ENCODE data around the gene WDFY1.
"Not testable (repeated sequence)": the region's sequence is repeated elsewhere in the genome, so short reads cannot be mapped to it uniquely, and the experiment has no call there.

The WDFY1 gene

GRCh38 chr2:223947711-223948205 lies 2.6 kb upstream of the WDFY1 start:
- TF ChIP-seq CTCF (IDR thresholded peaks at IDR 0.05; ENCODE audit: low read depth, low read length): no peak
- no peak overlapping the region for H3K4me3 ChIP-seq (ENCODE audit: low read depth, low read length)

GRCh38 chr2:223945755-223946154 lies 620 bp upstream of the WDFY1 start:
- no peak for TF ChIP-seq CTCF (IDR thresholded peaks at IDR 0.05; ENCODE audit: low read depth, low read length)
- H3K4me3 ChIP-seq (ENCODE audit: low read depth, low read length): peak overlapping the region; percentile 88

- H3K4me3 ChIP-seq (ENCODE audit: low read depth, low read length): peak overlapping the region; percentile 88
- no peak for TF ChIP-seq CTCF (IDR thresholded peaks at IDR 0.05; ENCODE audit: low read depth, low read length)
Observed at GRCh38 chr2:223944166-223944702, 901 bp downstream of the WDFY1 start.

GRCh38 chr2:223943561-223944008 lies 1.6 kb downstream of the WDFY1 start:
- peak overlapping the region; percentile 88 for H3K4me3 ChIP-seq (ENCODE audit: low read depth, low read length)
- TF ChIP-seq CTCF (IDR thresholded peaks at IDR 0.05; ENCODE audit: low read depth, low read length): no peak

GRCh38 chr2:223943135-223943534 lies 2.0 kb downstream of the WDFY1 start:
- no peak for TF ChIP-seq CTCF (IDR thresholded peaks at IDR 0.05; ENCODE audit: low read depth, low read length)
- H3K4me3 ChIP-seq (ENCODE audit: low read depth, low read length): peak overlapping the region; percentile 88

- H3K4me3 ChIP-seq (ENCODE audit: low read depth, low read length): peak overlapping the region; percentile 40
- TF ChIP-seq CTCF (IDR thresholded peaks at IDR 0.05; ENCODE audit: low read depth, low read length): no peak
Observed at GRCh38 chr2:223941579-223942277, 3.4 kb downstream of the WDFY1 start.

GRCh38 chr2:223939438-223939837 lies 5.7 kb downstream of the WDFY1 start:
- not testable (repeated sequence) for H3K4me3 ChIP-seq (ENCODE audit: low read depth, low read length)

All from WI38 (cell line).